Calu3 (cell line): ENCODE measurements around the gene LRRFIP2. TPM values are rescaled to one million over a fixed set of nuclear protein-coding genes. Genes with fewer than 3 reads are reported as not detected.
"Not testable (repeated sequence)": the region's sequence is repeated elsewhere in the genome, so short reads cannot be mapped to it uniquely, and the experiment has no call there.

Experiments
- BruUV-seq: library from RNA; stranded (reverse); fragments of 400-500 nt; replicated peaks from 2 replicates; lab custom pipeline; 2021; lab: Mats Ljungman, UMichigan
- CTCF ChIA-PET: fragments of 300-600 bp; sonication (Branson Sonifier 250); formaldehyde crosslinking; loops from one replicate; lab custom pipeline; 2022; ENCODE audit warnings: antibody characterized with exemption; lab: Charles Lee
- DNase-seq: peaks from one replicate; pipeline ENCODE4 v3.0.0; 2022
- H3K27ac Mint-ChIP-seq: one replicate; pipeline ENCODE4 v1.8.0; 2022; ENCODE audit warnings: mixed read lengths; ENCODE audit not compliant: unreplicated experiment
- H3K27me3 Mint-ChIP-seq: one replicate; pipeline ENCODE4 v1.8.0; 2022; ENCODE audit warnings: mixed read lengths; ENCODE audit not compliant: unreplicated experiment
- H3K36me3 Mint-ChIP-seq: one replicate; pipeline ENCODE4 v1.8.0; 2022; ENCODE audit warnings: mild to moderate bottlenecking, moderate library complexity, mixed read lengths; ENCODE audit not compliant: insufficient read depth, unreplicated experiment
- H3K4me1 Mint-ChIP-seq: one replicate; pipeline ENCODE4 v1.8.0; 2022; ENCODE audit warnings: mild to moderate bottlenecking, low read depth, mixed read lengths; ENCODE audit not compliant: unreplicated experiment
- H3K4me3 Mint-ChIP-seq: one replicate; pipeline ENCODE4 v1.8.0; 2022; ENCODE audit warnings: mild to moderate bottlenecking, low read depth, moderate library complexity, mixed read lengths; ENCODE audit not compliant: unreplicated experiment
- H3K9me3 Mint-ChIP-seq: one replicate; pipeline ENCODE4 v1.8.0; 2022; ENCODE audit warnings: low read depth, mixed read lengths; ENCODE audit not compliant: unreplicated experiment
- intact Hi-C: fragments of 100-400 bp; cut with micrococcal nuclease; formaldehyde crosslinking; loops from one replicate; pipeline ENCODE4 v1.10.0; 2022; ENCODE audit not compliant: unreplicated experiment
- total RNA-seq: library from RNA; stranded (reverse); gene quantifications from 2 replicates; pipeline ENCODE4 v1.2.3, GENCODE V29; 2022
- TF ChIP-seq, protein P1 (sequence below): fragments of 200-600 bp; IDR thresholded peaks from one replicate; pipeline ENCODE4 v1.8.0; 2022; ENCODE audit warnings: antibody characterized with exemption; ENCODE audit not compliant: unreplicated experiment

Gene LRRFIP2
- total RNA-seq, 1 experiment from 2014 or later: 38.8 TPM

DNA sequence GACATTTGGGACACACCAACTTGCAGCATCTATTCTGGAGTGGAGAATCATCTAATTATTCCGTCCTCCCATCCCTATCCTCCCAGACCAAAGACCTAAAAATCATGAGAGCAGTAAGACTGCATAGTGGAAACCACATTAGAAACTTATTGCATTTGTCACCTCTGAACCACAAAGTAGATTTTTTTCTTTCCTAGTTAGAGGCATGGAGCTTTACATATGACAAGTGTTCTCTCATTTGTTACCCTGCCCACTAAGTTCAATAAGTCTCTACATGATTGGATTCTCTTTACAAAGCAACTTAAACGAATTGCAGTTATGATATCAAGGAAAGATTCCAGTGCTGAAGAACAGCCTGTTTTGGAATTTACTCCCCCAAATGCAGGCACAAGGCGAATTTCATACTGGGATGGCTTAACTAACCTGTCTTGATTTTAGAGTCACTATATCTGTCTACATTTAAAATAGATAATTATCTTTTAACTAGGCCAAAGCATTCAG, 42.3 kb upstream of the LRRFIP2 start:
- Mint-ChIP-seq H3K36me3 (no peaks in the 10 kb centered on the region), H3K27ac (no peak overlapping the region), H3K4me3 (no peak overlapping the region), H3K9me3 (no peaks in the 10 kb centered on the region), H3K27me3 (no peaks in the 10 kb centered on the region), H3K4me1 (peaks cover 14% of the 10 kb centered on the region)
- TF ChIP-seq, protein P1, sequence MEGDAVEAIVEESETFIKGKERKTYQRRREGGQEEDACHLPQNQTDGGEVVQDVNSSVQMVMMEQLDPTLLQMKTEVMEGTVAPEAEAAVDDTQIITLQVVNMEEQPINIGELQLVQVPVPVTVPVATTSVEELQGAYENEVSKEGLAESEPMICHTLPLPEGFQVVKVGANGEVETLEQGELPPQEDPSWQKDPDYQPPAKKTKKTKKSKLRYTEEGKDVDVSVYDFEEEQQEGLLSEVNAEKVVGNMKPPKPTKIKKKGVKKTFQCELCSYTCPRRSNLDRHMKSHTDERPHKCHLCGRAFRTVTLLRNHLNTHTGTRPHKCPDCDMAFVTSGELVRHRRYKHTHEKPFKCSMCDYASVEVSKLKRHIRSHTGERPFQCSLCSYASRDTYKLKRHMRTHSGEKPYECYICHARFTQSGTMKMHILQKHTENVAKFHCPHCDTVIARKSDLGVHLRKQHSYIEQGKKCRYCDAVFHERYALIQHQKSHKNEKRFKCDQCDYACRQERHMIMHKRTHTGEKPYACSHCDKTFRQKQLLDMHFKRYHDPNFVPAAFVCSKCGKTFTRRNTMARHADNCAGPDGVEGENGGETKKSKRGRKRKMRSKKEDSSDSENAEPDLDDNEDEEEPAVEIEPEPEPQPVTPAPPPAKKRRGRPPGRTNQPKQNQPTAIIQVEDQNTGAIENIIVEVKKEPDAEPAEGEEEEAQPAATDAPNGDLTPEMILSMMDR: no peak
- intact Hi-C loops: no loop called here
- no peak for DNase-seq
- no TSS peak for BruUV-seq
- CTCF ChIA-PET: no interaction called here

DNA sequence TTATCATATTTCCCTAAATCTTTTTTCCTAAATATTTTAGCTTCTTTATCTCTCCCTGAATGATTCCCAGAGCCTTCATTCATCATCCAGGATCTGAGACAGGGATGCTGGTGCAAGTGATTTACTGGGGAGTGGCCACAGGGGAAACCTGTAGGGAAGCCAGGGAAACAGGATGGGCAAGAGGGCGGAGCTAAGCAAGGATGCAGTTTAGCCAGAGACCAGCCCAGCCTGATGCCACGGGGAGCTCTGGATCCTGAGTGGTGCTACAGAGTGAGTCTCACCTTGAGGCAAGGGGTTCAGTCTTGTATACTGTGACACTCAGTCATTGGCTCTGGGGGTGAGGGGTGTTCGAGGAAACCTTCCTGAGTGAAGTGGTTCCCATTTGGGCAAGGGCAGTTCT, 39.7 kb upstream of the LRRFIP2 start:
- Mint-ChIP-seq H3K27ac (no peak overlapping the region), H3K4me3 (no peak overlapping the region), H3K36me3 (no peaks in the 10 kb centered on the region), H3K4me1 (no peaks in the 10 kb centered on the region), H3K27me3 (no peaks in the 10 kb centered on the region), H3K9me3 (no peaks in the 10 kb centered on the region)
- DNase-seq: no peak
- no TSS peak for BruUV-seq
- intact Hi-C loops: no loop called here
- CTCF ChIA-PET: no interaction called here
- TF ChIP-seq, protein P1: no peak

DNA sequence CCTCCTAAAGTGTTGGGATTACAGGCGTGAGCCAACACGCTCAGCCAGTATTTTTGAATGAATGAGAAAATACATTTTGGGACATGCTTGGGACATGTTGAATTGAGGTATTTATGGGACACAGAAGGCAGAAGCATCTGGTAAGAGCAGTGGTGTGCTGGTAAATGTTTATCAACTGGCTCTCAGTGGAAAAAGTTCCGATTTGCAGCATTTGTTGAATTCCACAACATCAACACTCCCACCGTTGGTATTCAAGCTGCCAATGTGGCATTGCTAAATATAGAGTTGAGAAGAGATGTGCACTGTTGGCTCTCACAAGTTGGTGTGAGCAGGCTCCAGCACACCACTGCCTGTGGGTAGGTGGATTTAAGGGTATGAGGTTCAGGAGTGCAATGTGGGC, 35.8 kb upstream of the LRRFIP2 start:
- TF ChIP-seq, protein P1: no peak

DNA sequence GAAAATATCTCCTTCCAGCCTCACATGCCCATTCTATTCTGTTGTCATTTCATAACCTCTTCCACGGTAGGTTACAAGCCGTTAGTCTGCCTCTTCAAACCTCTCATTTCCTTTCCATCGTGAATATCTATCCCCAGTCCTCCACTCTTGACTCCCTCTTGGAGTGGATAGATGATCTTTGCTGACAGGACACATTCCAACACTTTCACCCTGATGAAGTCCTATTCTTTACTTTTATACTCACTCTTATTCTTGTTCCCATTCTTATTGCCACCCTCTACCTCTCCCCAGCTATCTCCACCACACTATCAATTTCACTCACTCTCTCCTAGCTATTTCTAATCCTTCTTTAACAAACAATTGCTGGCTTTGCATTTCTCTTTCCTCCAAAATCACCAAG, 34.2 kb upstream of the LRRFIP2 start:
- DNase-seq, H3K27ac Mint-ChIP-seq, H3K27me3 Mint-ChIP-seq, CTCF ChIA-PET, BruUV-seq, H3K9me3 Mint-ChIP-seq, H3K4me3 Mint-ChIP-seq, intact Hi-C loops, H3K4me1 Mint-ChIP-seq, H3K36me3 Mint-ChIP-seq: not testable (repeated sequence)

More for the DNA sequence above, 35.8 kb upstream of the LRRFIP2 start:
- Mint-ChIP-seq H3K27me3 (no peaks in the 10 kb centered on the region), H3K36me3 (no peaks in the 10 kb centered on the region), H3K27ac (no peak overlapping the region), H3K9me3 (no peaks in the 10 kb centered on the region), H3K4me1 (no peaks in the 10 kb centered on the region), H3K4me3 (no peak overlapping the region)
- CTCF ChIA-PET: no interaction called here
- intact Hi-C loops: no loop called here
- BruUV-seq: no TSS peak
- no peak for DNase-seq

DNA sequence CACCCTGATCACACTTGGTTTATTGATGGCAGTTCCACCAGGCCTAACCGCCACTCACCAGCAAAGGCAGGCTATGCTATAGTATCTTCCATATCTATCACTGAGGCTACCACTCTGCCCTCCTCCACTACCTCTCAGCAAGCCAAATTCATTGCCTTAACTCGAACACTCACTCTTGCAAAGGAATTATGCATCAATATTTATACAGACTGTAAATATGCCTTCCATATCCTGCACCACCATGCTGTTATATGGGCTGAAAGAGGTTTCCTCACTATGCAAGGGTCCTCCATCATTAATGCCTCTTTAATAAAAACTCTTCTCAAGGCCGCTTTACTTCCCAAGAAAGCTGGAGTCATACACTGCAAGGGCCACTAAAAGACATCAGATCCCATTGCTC, 33.6 kb upstream of the LRRFIP2 start:
- H3K27me3 Mint-ChIP-seq, intact Hi-C loops: not testable (repeated sequence)

DNA sequence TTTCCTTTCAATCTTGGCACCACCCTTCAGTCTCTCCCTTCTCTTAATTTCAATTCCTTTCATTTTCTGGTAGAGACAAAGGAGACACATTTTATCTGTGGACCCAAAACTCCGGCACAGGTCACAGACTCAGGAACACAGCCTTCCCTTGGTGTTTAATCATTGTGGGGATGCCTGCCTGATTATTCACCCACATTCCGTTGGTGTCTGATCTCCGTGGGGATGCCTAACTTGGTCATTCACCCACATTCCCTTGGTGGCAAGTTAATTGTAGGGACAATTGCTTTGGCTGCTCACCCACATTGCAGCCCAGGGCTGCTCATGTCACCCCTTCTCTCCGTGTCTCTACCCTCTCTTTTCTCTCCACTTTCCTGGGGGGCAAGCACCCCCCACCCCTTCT, 31.7 kb upstream of the LRRFIP2 start:
- H3K4me1 Mint-ChIP-seq, H3K36me3 Mint-ChIP-seq, H3K27me3 Mint-ChIP-seq, H3K27ac Mint-ChIP-seq, BruUV-seq, DNase-seq, H3K4me3 Mint-ChIP-seq, CTCF ChIA-PET, intact Hi-C loops, H3K9me3 Mint-ChIP-seq: not testable (repeated sequence)

More for the DNA sequence above, 33.6 kb upstream of the LRRFIP2 start:
- H3K36me3 Mint-ChIP-seq, H3K27ac Mint-ChIP-seq, BruUV-seq, H3K9me3 Mint-ChIP-seq, H3K4me1 Mint-ChIP-seq, CTCF ChIA-PET, H3K4me3 Mint-ChIP-seq, DNase-seq: not testable (repeated sequence)
